GM10847 (cell line): ENCODE results near the gene PRKN.

Source experiments
- POLR2A ChIP-seq: IDR thresholded peaks from 2 replicates; pipeline ENCODE4 v1.6.1; 2011; ENCODE audit not compliant: insufficient read length; ENCODE audit errors: extremely low read depth

Gene PRKN

GRCh38 chr6:162195441-162195840, 532.1 kb downstream of the PRKN start:
- no peak for TF ChIP-seq POLR2A

- TF ChIP-seq POLR2A, result no peak
These were observed 536.6 kb downstream of the PRKN start for GRCh38 chr6:162190981-162191380.

- TF ChIP-seq POLR2A, result no peak
These were observed 540.2 kb downstream of the PRKN start for GRCh38 chr6:162187168-162187935.

GRCh38 chr6:162184465-162184864, 543.1 kb downstream of the PRKN start:
- TF ChIP-seq POLR2A, result no peak

GRCh38 chr6:162181741-162182401, 545.7 kb downstream of the PRKN start:
- no peak for TF ChIP-seq POLR2A

- no peak for TF ChIP-seq POLR2A
These were observed 546.5 kb downstream of the PRKN start for GRCh38 chr6:162181111-162181510.

- no peak for TF ChIP-seq POLR2A
These were observed 548.2 kb downstream of the PRKN start for GRCh38 chr6:162179196-162179951.

- no peak for TF ChIP-seq POLR2A
These were observed 548.9 kb downstream of the PRKN start for GRCh38 chr6:162178666-162179065.

GRCh38 chr6:162178266-162178665, 549.3 kb downstream of the PRKN start:
- no peak for TF ChIP-seq POLR2A

GRCh38 chr6:162177746-162178145, 549.8 kb downstream of the PRKN start:
- no peak for TF ChIP-seq POLR2A

GRCh38 chr6:162173466-162173865, 554.1 kb downstream of the PRKN start:
- TF ChIP-seq POLR2A, result no peak

GRCh38 chr6:162165479-162165878, 562.1 kb downstream of the PRKN start:
- no peak for TF ChIP-seq POLR2A

GRCh38 chr6:162157167-162157870, 570.2 kb downstream of the PRKN start:
- TF ChIP-seq POLR2A, result no peak

- TF ChIP-seq POLR2A, result no peak
These were observed 571.4 kb downstream of the PRKN start for GRCh38 chr6:162156146-162156545.

- TF ChIP-seq POLR2A, result no peak
These were observed 572.6 kb downstream of the PRKN start for GRCh38 chr6:162154930-162155329.
